Measurements from ENCODE around the gene MBLAC1.

The MBLAC1 gene

GRCh38 chr7:100126931-100127865 is at the start of gene MBLAC1:
MBLAC1 (plus strand) TSS chr7:100126967; CDS start chr7:100127396, 429 bp downstream.
- H3K27ac ChIP-seq (ENCODE audit: low read length) = no peak within 1 kb of the TSS
- H3K9me3 ChIP-seq (ENCODE audit: control insufficient read depth, insufficient read depth, low read length) = no peaks in the 10 kb centered on the region
- peak within 1 kb of the TSS; percentile 63 for H3K4me3 ChIP-seq (ENCODE audit: low read length)
- H3K4me1 ChIP-seq (ENCODE audit: control insufficient read depth, insufficient read depth, low read length) = no peaks in the 10 kb centered on the region
- peak; percentile 72 for DNase-seq (ENCODE audit: low read depth, low spot score)
- H3K36me3 ChIP-seq (ENCODE audit: control insufficient read depth, insufficient read depth, low read length) = no peaks in the 10 kb centered on the region
- WGBS (ENCODE audit: insufficient coverage, insufficient read length) = no CpG with 5 or more reads among the region's 85 CpGs
- H3K27me3 ChIP-seq (ENCODE audit: control insufficient read depth, insufficient read depth, low read length) = no peaks in the 10 kb centered on the region

- no peak for DNase-seq (ENCODE audit: low read depth, low spot score)
- H3K36me3 ChIP-seq (ENCODE audit: control insufficient read depth, insufficient read depth, low read length) = peaks cover 45% of the 10 kb centered on the region
- no CpG with 5 or more reads among the region's 4 CpGs for WGBS (ENCODE audit: insufficient coverage, insufficient read length)
Measured at GRCh38 chr7:100077205-100077604, 49.6 kb upstream of the MBLAC1 start.

GRCh38 chr7:100079024-100079560 is 47.7 kb upstream of the MBLAC1 start:
- H3K4me1 ChIP-seq (ENCODE audit: control insufficient read depth, insufficient read depth, low read length) = peaks cover 3% of the 10 kb centered on the region; the same call in 1 of the 2 replicates
- WGBS (ENCODE audit: insufficient coverage, insufficient read length) = no CpG with 5 or more reads among the region's 7 CpGs
- H3K4me3 ChIP-seq (ENCODE audit: low read length) = no peak overlapping the region
- no peak overlapping the region for H3K27ac ChIP-seq (ENCODE audit: low read length)
- DNase-seq (ENCODE audit: low read depth, low spot score) = no peak
- H3K36me3 ChIP-seq (ENCODE audit: control insufficient read depth, insufficient read depth, low read length) = peaks cover 29% of the 10 kb centered on the region
- H3K27me3 ChIP-seq (ENCODE audit: control insufficient read depth, insufficient read depth, low read length) = no peaks in the 10 kb centered on the region
- no peaks in the 10 kb centered on the region for H3K9me3 ChIP-seq (ENCODE audit: control insufficient read depth, insufficient read depth, low read length)

More at GRCh38 chr7:100077205-100077604, 49.6 kb upstream of the MBLAC1 start:
- no peak overlapping the region for H3K4me3 ChIP-seq (ENCODE audit: low read length)
- H3K9me3 ChIP-seq (ENCODE audit: control insufficient read depth, insufficient read depth, low read length) = peaks cover 5% of the 10 kb centered on the region
- no peaks in the 10 kb centered on the region for H3K27me3 ChIP-seq (ENCODE audit: control insufficient read depth, insufficient read depth, low read length)
- peaks cover 3% of the 10 kb centered on the region; the same call in 1 of the 2 replicates for H3K4me1 ChIP-seq (ENCODE audit: control insufficient read depth, insufficient read depth, low read length)
- no peak overlapping the region for H3K27ac ChIP-seq (ENCODE audit: low read length)

- Histone ChIP-seq H3K4me1 (ENCODE audit: control insufficient read depth, insufficient read depth, low read length) (peaks cover 3% of the 10 kb centered on the region; the same call in 1 of the 2 replicates), H3K4me3 (ENCODE audit: low read length) (peak overlapping the region; percentile 96), H3K27me3 (ENCODE audit: control insufficient read depth, insufficient read depth, low read length) (no peaks in the 10 kb centered on the region), H3K36me3 (ENCODE audit: control insufficient read depth, insufficient read depth, low read length) (peaks cover 13% of the 10 kb centered on the region; the same call in 1 of the 2 replicates), H3K9me3 (ENCODE audit: control insufficient read depth, insufficient read depth, low read length) (no peaks in the 10 kb centered on the region), H3K27ac (ENCODE audit: low read length) (no peak overlapping the region)
- DNase-seq (ENCODE audit: low read depth, low spot score) = no peak
- no CpG with 5 or more reads among the region's 34 CpGs for WGBS (ENCODE audit: insufficient coverage, insufficient read length)
Measured at GRCh38 chr7:100080907-100081534, 45.7 kb upstream of the MBLAC1 start.

GRCh38 chr7:100081535-100082102 is 45.1 kb upstream of the MBLAC1 start, which contains the start of gene ZNF3:
ZNF3 (minus strand) TSS chr7:100081723; CDS start chr7:100077357, 4,366 bp downstream.
- Histone ChIP-seq H3K9me3 (ENCODE audit: control insufficient read depth, insufficient read depth, low read length) (no peaks in the 10 kb centered on the region), H3K4me3 (ENCODE audit: low read length) (peak within 1 kb of the TSS; percentile 96), H3K27ac (ENCODE audit: low read length) (no peak within 1 kb of the TSS), H3K4me1 (ENCODE audit: control insufficient read depth, insufficient read depth, low read length) (peaks cover 3% of the 10 kb centered on the region; the same call in 1 of the 2 replicates), H3K27me3 (ENCODE audit: control insufficient read depth, insufficient read depth, low read length) (no peaks in the 10 kb centered on the region), H3K36me3 (ENCODE audit: control insufficient read depth, insufficient read depth, low read length) (peaks cover 10% of the 10 kb centered on the region; the same call in 1 of the 2 replicates)
- no CpG with 5 or more reads among the region's 55 CpGs for WGBS (ENCODE audit: insufficient coverage, insufficient read length)
- peak; percentile 98 for DNase-seq (ENCODE audit: low read depth, low spot score)

GRCh38 chr7:100082978-100083377 is 43.8 kb upstream of the MBLAC1 start:
- Histone ChIP-seq H3K9me3 (ENCODE audit: control insufficient read depth, insufficient read depth, low read length) (no peaks in the 10 kb centered on the region), H3K4me1 (ENCODE audit: control insufficient read depth, insufficient read depth, low read length) (peaks cover 3% of the 10 kb centered on the region; the same call in 1 of the 2 replicates), H3K27ac (ENCODE audit: low read length) (no peak overlapping the region), H3K4me3 (ENCODE audit: low read length) (no peak overlapping the region), H3K27me3 (ENCODE audit: control insufficient read depth, insufficient read depth, low read length) (no peaks in the 10 kb centered on the region), H3K36me3 (ENCODE audit: control insufficient read depth, insufficient read depth, low read length) (peaks cover 4% of the 10 kb centered on the region; the same call in 1 of the 2 replicates)
- no CpG with 5 or more reads among the region's 4 CpGs for WGBS (ENCODE audit: insufficient coverage, insufficient read length)
- no peak for DNase-seq (ENCODE audit: low read depth, low spot score)

GRCh38 chr7:100085515-100085914 is 41.3 kb upstream of the MBLAC1 start:
- H3K36me3 ChIP-seq (ENCODE audit: control insufficient read depth, insufficient read depth, low read length) = peaks cover 3% of the 10 kb centered on the region; the same call in 1 of the 2 replicates
- no peaks in the 10 kb centered on the region for H3K4me1 ChIP-seq (ENCODE audit: control insufficient read depth, insufficient read depth, low read length)
- WGBS (ENCODE audit: insufficient coverage, insufficient read length) = no CpG with 5 or more reads among the region's 3 CpGs
- H3K27me3 ChIP-seq (ENCODE audit: control insufficient read depth, insufficient read depth, low read length) = no peaks in the 10 kb centered on the region
- DNase-seq (ENCODE audit: low read depth, low spot score) = no peak
- no peaks in the 10 kb centered on the region for H3K9me3 ChIP-seq (ENCODE audit: control insufficient read depth, insufficient read depth, low read length)
- no peak overlapping the region for H3K27ac ChIP-seq (ENCODE audit: low read length)
- H3K4me3 ChIP-seq (ENCODE audit: low read length) = no peak overlapping the region

GRCh38 chr7:100087055-100087750 is 39.6 kb upstream of the MBLAC1 start:
- Histone ChIP-seq H3K27ac (ENCODE audit: low read length) (no peak overlapping the region), H3K4me1 (ENCODE audit: control insufficient read depth, insufficient read depth, low read length) (no peaks in the 10 kb centered on the region), H3K9me3 (ENCODE audit: control insufficient read depth, insufficient read depth, low read length) (no peaks in the 10 kb centered on the region), H3K4me3 (ENCODE audit: low read length) (no peak overlapping the region), H3K27me3 (ENCODE audit: control insufficient read depth, insufficient read depth, low read length) (no peaks in the 10 kb centered on the region), H3K36me3 (ENCODE audit: control insufficient read depth, insufficient read depth, low read length) (peaks cover 17% of the 10 kb centered on the region; the same call in 1 of the 2 replicates)
- DNase-seq (ENCODE audit: low read depth, low spot score) = no peak
- WGBS (ENCODE audit: insufficient coverage, insufficient read length) = no CpG with 5 or more reads among the region's 10 CpGs

GRCh38 chr7:100088095-100088620 is 38.6 kb upstream of the MBLAC1 start:
- Histone ChIP-seq H3K4me1 (ENCODE audit: control insufficient read depth, insufficient read depth, low read length) (no peaks in the 10 kb centered on the region), H3K36me3 (ENCODE audit: control insufficient read depth, insufficient read depth, low read length) (peaks cover 26% of the 10 kb centered on the region), H3K9me3 (ENCODE audit: control insufficient read depth, insufficient read depth, low read length) (no peaks in the 10 kb centered on the region), H3K27me3 (ENCODE audit: control insufficient read depth, insufficient read depth, low read length) (no peaks in the 10 kb centered on the region), H3K4me3 (ENCODE audit: low read length) (peak overlapping the region; percentile 88; the same call in 1 of the 2 replicates), H3K27ac (ENCODE audit: low read length) (no peak overlapping the region)
- no peak for DNase-seq (ENCODE audit: low read depth, low spot score)
- no CpG with 5 or more reads among the region's 11 CpGs for WGBS (ENCODE audit: insufficient coverage, insufficient read length)
